Gastroesophageal sphincter (tissue), 3 donors: ENCODE results near the gene MICAL3.

Experiments used
- EP300 ChIP-seq: sonication (generic); formaldehyde crosslinking; IDR thresholded peaks from one replicate; pipeline ENCODE4 v1.6.1; 2017; ENCODE audit warnings: antibody characterized with exemption, mild to moderate bottlenecking
- POLR2A ChIP-seq, 2 donors: fragments of 450-650 bp; IDR thresholded peaks; one replicate each; pipeline ENCODE4 v1.6.1; 2017; ENCODE audit warnings: antibody characterized with exemption in 2 of 2, mild to moderate bottlenecking in 2 of 2, moderate library complexity in 1 of 2
- POLR2AphosphoS5 ChIP-seq: sonication (generic); formaldehyde crosslinking; IDR thresholded peaks from one replicate; pipeline ENCODE4 v1.6.1; 2017; ENCODE audit warnings: antibody characterized with exemption
- TF ChIP-seq, protein P1 (sequence below), 4 experiments: fragments of 200-600 bp in 2 of 4; fragments of 450-650 bp in 2 of 4; sonication (generic) in 1 of 4; IDR thresholded peaks; one replicate each; pipeline ENCODE4 v1.5.1; 2017 to 2019; ENCODE audit warnings: antibody characterized with exemption in 4 of 4, mild to moderate bottlenecking in 2 of 4, moderate library complexity in 2 of 4

DNA sequence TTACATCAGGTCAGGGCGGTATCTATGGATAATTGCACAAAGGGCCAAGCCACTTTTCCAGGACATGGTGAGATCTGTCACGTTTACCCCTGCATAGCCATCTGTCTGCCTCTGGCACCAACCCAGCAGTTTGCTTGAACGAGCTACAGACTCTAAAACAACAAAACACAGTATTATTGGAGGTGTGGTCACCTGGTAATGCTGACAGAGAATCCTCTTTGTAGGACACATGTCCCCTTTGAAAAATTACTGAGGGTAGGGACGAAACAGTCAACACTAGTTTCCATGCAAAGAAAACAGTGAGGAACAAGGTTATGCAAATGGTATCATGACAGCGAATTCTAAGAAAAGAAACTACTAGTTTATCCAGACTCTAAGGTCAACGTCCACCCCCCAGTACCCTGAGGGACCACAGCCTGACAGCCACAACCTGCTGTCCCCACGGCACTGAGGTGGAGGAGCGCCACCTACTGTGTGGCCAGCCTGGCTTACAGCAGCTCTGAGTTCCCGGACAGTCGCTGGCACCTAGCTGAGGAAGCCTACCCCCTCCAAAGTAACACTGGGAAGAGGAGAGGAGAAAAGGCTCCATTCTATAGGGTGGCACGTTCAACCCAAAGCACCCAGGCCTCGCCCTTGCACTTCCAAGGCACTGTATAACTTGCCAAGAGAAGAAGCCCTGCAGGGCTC is 132.7 kb downstream of the MICAL3 start:
- no peak for TF ChIP-seq POLR2A (IDR thresholded peaks at IDR 0.05)
- TF ChIP-seq, protein P1, sequence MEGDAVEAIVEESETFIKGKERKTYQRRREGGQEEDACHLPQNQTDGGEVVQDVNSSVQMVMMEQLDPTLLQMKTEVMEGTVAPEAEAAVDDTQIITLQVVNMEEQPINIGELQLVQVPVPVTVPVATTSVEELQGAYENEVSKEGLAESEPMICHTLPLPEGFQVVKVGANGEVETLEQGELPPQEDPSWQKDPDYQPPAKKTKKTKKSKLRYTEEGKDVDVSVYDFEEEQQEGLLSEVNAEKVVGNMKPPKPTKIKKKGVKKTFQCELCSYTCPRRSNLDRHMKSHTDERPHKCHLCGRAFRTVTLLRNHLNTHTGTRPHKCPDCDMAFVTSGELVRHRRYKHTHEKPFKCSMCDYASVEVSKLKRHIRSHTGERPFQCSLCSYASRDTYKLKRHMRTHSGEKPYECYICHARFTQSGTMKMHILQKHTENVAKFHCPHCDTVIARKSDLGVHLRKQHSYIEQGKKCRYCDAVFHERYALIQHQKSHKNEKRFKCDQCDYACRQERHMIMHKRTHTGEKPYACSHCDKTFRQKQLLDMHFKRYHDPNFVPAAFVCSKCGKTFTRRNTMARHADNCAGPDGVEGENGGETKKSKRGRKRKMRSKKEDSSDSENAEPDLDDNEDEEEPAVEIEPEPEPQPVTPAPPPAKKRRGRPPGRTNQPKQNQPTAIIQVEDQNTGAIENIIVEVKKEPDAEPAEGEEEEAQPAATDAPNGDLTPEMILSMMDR (IDR thresholded peaks at IDR 0.05), result peak; percentile 18 to 72 (median 57)
- no peak for TF ChIP-seq EP300
- no peak for TF ChIP-seq POLR2AphosphoS5
